HepG2 (cell line): ENCODE results near the gene PTCD1. TPM values are rescaled to one million over a fixed set of nuclear protein-coding genes. Genes with fewer than 3 reads are reported as not detected.

Source experiments
- CEBPB ChIP-seq: IDR thresholded peaks from 2 replicates; pipeline ENCODE4 v1.6.1; 2011; ENCODE audit warnings: low read depth, low read length, improper control_type of control experiment, borderline replicate concordance
- DMAP1 ChIP-seq: IDR thresholded peaks from 2 replicates; pipeline ENCODE4 v1.6.1; 2016
- HOXA5 ChIP-seq: sonication (generic); formaldehyde crosslinking; IDR thresholded peaks from 2 replicates; pipeline ENCODE4 v1.4.0; 2020; ENCODE audit warnings: missing genetic modification reagents
- SALL2 ChIP-seq: sonication (generic); formaldehyde crosslinking; IDR thresholded peaks from 2 replicates; pipeline ENCODE4 v1.8.1; 2023; ENCODE audit warnings: mild to moderate bottlenecking, missing genetic modification reagents, inconsistent platforms
- SRSF9 ChIP-seq: fragments of 200-400 bp; formaldehyde crosslinking; IDR thresholded peaks from 2 replicates; pipeline ENCODE4 v1.6.1; 2018; ENCODE audit warnings: borderline replicate concordance, mild to moderate bottlenecking, low read depth, low read length; ENCODE audit not compliant: insufficient read depth, poor library complexity, severe bottlenecking
- ZMYM4 ChIP-seq: sonication (generic); formaldehyde crosslinking; IDR thresholded peaks from 2 replicates; pipeline ENCODE4 v1.8.1; 2023; ENCODE audit warnings: mild to moderate bottlenecking, missing genetic modification reagents
- ZNF251 ChIP-seq: sonication (generic); formaldehyde crosslinking; IDR thresholded peaks from 2 replicates; pipeline ENCODE4 v1.9.0; 2021; ENCODE audit warnings: mild to moderate bottlenecking, missing genetic modification reagents
- ZNF713 ChIP-seq: sonication (generic); formaldehyde crosslinking; IDR thresholded peaks from 2 replicates; pipeline ENCODE4 v1.4.0; 2020; ENCODE audit warnings: mild to moderate bottlenecking, missing genetic modification reagents
- polyA plus RNA-seq, 8 experiments: library from polyadenylated mRNA; depleted of rRNA in 3 of 8; stranded (reverse) in 7 of 8; unstranded in 1 of 8; fragments of >200 nt; fragmentation: Illumina TruSeq in 4 of 8; extraction: Trizol in 4 of 8; gene quantifications; 2 replicates each; pipeline versions ENCODE4 v1.2.1 to v1.2.3, GENCODE V29; 2011 to 2016; ENCODE audit warnings: low read depth in 4 of 8, missing spikeins in 1 of 8, mixed read lengths in 1 of 8; ENCODE audit not compliant: insufficient read depth in 1 of 8
- total RNA-seq, 5 experiments: library from RNA; depleted of rRNA; stranded (reverse); fragments of >200 nt; fragmentation: Illumina TruSeq; extraction: Trizol; gene quantifications; 2 replicates each; pipeline ENCODE4 v1.2.3, GENCODE V29; 2016; ENCODE audit warnings: low read depth in 1 of 5
- TF ChIP-seq, protein P1 (sequence below): sonication (generic); formaldehyde crosslinking; IDR thresholded peaks from 2 replicates; pipeline ENCODE4 v1.4.0; 2020; ENCODE audit warnings: missing genetic modification reagents
- TF ChIP-seq, protein P2 (sequence below): sonication (generic); formaldehyde crosslinking; IDR thresholded peaks from 2 replicates; pipeline ENCODE4 v1.5.0; 2020; ENCODE audit warnings: mild to moderate bottlenecking, missing genetic modification reagents
- TF ChIP-seq, protein P3 (sequence below): sonication (generic); formaldehyde crosslinking; IDR thresholded peaks from 2 replicates; pipeline ENCODE4 v1.5.0; 2020; ENCODE audit warnings: mild to moderate bottlenecking, missing genetic modification reagents, moderate library complexity
- TF ChIP-seq, protein P4 (sequence below): IDR thresholded peaks from 2 replicates; pipeline ENCODE4 v1.4.0; 2020; ENCODE audit warnings: mild to moderate bottlenecking, missing genetic modification reagents
- TF ChIP-seq, protein P5 (sequence below): sonication (generic); formaldehyde crosslinking; IDR thresholded peaks from 2 replicates; pipeline ENCODE4 v1.8.1; 2022; ENCODE audit warnings: mild to moderate bottlenecking, missing genetic modification reagents
- TF ChIP-seq, protein P6 (sequence below): sonication (generic); formaldehyde crosslinking; IDR thresholded peaks from 2 replicates; pipeline ENCODE4 v1.9.0; 2021; ENCODE audit warnings: missing genetic modification reagents, mild to moderate bottlenecking, borderline replicate concordance

Gene PTCD1
- total and polyA plus RNA-seq, 2 of the 13 experiments (the other 11 are each of a cell fraction or from before 2014, with no cell fraction given), result 3.0 to 8.4 TPM

DNA sequence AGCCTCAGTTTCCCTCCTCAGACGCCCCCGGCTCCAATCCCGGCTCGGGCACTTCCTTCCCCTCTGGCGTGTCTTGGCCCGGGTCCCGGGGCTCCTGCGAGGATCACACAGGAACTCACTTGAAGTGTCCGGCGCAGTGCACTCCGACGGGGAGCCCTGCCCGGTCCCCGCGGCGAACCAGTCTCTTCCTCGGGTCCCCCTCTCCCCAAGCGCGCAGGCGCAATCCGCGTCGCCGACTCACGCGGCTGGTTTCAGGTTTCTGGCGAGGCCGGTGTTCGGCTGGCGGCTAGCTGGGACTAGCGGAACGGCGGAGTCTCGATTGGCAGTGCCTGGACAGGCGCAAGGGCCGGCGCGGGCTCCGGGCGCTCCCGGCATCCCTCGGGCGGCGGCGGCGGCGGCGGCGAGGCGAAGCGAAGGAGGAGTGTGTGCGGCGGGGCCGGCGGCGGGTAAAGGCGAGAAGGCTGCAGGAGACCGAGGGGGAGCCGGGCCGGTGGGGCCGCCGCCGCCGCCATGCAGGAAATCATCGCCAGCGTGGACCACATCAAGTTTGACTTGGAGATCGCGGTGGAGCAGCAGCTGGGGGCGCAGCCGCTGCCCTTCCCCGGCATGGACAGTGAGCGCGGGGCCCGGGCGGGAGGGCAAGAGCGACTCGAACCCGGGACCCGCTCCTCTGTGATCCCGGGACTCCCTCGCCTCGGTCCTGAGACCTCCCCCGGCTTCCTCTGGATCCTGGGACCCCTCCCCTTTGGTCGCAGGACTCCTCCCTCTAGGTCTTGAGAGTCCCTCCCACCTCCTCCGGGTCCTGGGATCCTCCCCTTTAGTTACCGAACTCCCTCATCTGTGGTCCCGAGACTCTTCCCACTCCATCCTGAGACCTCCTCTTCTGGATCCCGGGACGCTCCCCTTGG lies at the start of gene PTCD1, which contains the start of gene CPSF4 (continued):
- TF ChIP-seq, protein P1, sequence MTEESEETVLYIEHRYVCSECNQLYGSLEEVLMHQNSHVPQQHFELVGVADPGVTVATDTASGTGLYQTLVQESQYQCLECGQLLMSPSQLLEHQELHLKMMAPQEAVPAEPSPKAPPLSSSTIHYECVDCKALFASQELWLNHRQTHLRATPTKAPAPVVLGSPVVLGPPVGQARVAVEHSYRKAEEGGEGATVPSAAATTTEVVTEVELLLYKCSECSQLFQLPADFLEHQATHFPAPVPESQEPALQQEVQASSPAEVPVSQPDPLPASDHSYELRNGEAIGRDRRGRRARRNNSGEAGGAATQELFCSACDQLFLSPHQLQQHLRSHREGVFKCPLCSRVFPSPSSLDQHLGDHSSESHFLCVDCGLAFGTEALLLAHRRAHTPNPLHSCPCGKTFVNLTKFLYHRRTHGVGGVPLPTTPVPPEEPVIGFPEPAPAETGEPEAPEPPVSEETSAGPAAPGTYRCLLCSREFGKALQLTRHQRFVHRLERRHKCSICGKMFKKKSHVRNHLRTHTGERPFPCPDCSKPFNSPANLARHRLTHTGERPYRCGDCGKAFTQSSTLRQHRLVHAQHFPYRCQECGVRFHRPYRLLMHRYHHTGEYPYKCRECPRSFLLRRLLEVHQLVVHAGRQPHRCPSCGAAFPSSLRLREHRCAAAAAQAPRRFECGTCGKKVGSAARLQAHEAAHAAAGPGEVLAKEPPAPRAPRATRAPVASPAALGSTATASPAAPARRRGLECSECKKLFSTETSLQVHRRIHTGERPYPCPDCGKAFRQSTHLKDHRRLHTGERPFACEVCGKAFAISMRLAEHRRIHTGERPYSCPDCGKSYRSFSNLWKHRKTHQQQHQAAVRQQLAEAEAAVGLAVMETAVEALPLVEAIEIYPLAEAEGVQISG, result peak; percentile 96
- TF ChIP-seq, protein P2, sequence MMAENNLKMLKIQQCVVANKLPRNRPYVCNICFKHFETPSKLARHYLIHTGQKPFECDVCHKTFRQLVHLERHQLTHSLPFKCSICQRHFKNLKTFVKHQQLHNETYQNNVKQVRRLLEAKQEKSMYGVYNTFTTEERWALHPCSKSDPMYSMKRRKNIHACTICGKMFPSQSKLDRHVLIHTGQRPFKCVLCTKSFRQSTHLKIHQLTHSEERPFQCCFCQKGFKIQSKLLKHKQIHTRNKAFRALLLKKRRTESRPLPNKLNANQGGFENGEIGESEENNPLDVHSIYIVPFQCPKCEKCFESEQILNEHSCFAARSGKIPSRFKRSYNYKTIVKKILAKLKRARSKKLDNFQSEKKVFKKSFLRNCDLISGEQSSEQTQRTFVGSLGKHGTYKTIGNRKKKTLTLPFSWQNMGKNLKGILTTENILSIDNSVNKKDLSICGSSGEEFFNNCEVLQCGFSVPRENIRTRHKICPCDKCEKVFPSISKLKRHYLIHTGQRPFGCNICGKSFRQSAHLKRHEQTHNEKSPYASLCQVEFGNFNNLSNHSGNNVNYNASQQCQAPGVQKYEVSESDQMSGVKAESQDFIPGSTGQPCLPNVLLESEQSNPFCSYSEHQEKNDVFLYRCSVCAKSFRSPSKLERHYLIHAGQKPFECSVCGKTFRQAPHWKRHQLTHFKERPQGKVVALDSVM (CRISPR knock-in tag), result peak; percentile 83
- TF ChIP-seq, protein P3, sequence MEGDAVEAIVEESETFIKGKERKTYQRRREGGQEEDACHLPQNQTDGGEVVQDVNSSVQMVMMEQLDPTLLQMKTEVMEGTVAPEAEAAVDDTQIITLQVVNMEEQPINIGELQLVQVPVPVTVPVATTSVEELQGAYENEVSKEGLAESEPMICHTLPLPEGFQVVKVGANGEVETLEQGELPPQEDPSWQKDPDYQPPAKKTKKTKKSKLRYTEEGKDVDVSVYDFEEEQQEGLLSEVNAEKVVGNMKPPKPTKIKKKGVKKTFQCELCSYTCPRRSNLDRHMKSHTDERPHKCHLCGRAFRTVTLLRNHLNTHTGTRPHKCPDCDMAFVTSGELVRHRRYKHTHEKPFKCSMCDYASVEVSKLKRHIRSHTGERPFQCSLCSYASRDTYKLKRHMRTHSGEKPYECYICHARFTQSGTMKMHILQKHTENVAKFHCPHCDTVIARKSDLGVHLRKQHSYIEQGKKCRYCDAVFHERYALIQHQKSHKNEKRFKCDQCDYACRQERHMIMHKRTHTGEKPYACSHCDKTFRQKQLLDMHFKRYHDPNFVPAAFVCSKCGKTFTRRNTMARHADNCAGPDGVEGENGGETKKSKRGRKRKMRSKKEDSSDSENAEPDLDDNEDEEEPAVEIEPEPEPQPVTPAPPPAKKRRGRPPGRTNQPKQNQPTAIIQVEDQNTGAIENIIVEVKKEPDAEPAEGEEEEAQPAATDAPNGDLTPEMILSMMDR (CRISPR knock-in tag), result no peak; the same call in 1 of the 2 replicates
- TF ChIP-seq ZNF713 (no peak), CEBPB (no peak), SALL2 (CRISPR knock-in tag) (peak; percentile 90), DMAP1 (CRISPR knock-in tag) (peak; percentile 70; the same call in 1 of the 2 replicates), SRSF9 (no peak), HOXA5 (CRISPR knock-in tag) (peak; percentile 75; the same call in 1 of the 2 replicates), ZNF251 (CRISPR knock-in tag) (no peak), ZMYM4 (peak; percentile 50)
- TF ChIP-seq, protein P4, sequence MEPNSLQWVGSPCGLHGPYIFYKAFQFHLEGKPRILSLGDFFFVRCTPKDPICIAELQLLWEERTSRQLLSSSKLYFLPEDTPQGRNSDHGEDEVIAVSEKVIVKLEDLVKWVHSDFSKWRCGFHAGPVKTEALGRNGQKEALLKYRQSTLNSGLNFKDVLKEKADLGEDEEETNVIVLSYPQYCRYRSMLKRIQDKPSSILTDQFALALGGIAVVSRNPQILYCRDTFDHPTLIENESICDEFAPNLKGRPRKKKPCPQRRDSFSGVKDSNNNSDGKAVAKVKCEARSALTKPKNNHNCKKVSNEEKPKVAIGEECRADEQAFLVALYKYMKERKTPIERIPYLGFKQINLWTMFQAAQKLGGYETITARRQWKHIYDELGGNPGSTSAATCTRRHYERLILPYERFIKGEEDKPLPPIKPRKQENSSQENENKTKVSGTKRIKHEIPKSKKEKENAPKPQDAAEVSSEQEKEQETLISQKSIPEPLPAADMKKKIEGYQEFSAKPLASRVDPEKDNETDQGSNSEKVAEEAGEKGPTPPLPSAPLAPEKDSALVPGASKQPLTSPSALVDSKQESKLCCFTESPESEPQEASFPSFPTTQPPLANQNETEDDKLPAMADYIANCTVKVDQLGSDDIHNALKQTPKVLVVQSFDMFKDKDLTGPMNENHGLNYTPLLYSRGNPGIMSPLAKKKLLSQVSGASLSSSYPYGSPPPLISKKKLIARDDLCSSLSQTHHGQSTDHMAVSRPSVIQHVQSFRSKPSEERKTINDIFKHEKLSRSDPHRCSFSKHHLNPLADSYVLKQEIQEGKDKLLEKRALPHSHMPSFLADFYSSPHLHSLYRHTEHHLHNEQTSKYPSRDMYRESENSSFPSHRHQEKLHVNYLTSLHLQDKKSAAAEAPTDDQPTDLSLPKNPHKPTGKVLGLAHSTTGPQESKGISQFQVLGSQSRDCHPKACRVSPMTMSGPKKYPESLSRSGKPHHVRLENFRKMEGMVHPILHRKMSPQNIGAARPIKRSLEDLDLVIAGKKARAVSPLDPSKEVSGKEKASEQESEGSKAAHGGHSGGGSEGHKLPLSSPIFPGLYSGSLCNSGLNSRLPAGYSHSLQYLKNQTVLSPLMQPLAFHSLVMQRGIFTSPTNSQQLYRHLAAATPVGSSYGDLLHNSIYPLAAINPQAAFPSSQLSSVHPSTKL (CRISPR knock-in tag), result no peak; the same call in 1 of the 2 replicates
- TF ChIP-seq, protein P5, sequence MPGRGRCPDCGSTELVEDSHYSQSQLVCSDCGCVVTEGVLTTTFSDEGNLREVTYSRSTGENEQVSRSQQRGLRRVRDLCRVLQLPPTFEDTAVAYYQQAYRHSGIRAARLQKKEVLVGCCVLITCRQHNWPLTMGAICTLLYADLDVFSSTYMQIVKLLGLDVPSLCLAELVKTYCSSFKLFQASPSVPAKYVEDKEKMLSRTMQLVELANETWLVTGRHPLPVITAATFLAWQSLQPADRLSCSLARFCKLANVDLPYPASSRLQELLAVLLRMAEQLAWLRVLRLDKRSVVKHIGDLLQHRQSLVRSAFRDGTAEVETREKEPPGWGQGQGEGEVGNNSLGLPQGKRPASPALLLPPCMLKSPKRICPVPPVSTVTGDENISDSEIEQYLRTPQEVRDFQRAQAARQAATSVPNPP, result peak; percentile 84
- TF ChIP-seq, protein P6, sequence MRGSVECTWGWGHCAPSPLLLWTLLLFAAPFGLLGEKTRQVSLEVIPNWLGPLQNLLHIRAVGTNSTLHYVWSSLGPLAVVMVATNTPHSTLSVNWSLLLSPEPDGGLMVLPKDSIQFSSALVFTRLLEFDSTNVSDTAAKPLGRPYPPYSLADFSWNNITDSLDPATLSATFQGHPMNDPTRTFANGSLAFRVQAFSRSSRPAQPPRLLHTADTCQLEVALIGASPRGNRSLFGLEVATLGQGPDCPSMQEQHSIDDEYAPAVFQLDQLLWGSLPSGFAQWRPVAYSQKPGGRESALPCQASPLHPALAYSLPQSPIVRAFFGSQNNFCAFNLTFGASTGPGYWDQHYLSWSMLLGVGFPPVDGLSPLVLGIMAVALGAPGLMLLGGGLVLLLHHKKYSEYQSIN (CRISPR knock-in tag), result no peak
